Ishikawa (cell line): ENCODE data around the gene SARDH.

Experiments
- CEBPB ChIP-seq: IDR thresholded peaks from 2 replicates; pipeline ENCODE4 v1.6.1; 2012
- CREB1 ChIP-seq: IDR thresholded peaks from 2 replicates; pipeline ENCODE4 v1.6.1; 2012; ENCODE audit warnings: low read depth
- EGR1 ChIP-seq: IDR thresholded peaks from 2 replicates; pipeline ENCODE4 v1.6.1; 2012
- EP300 ChIP-seq: IDR thresholded peaks from 2 replicates; pipeline ENCODE4 v1.6.1; 2012; ENCODE audit warnings: borderline replicate concordance
- FOXM1 ChIP-seq: IDR thresholded peaks from 2 replicates; pipeline ENCODE4 v1.6.1; 2012; ENCODE audit warnings: low read depth, borderline replicate concordance
- MAX ChIP-seq: IDR thresholded peaks from 2 replicates; pipeline ENCODE4 v1.6.1; 2012
- NFIC ChIP-seq: IDR thresholded peaks from 2 replicates; pipeline ENCODE4 v1.6.1; 2012
- RAD21 ChIP-seq: IDR thresholded peaks from 2 replicates; pipeline ENCODE4 v1.6.1; 2012; ENCODE audit warnings: low read depth
- REST ChIP-seq: IDR thresholded peaks from 2 replicates; pipeline ENCODE4 v1.6.1; 2012; ENCODE audit warnings: low read depth, mild to moderate bottlenecking
- TAF1 ChIP-seq: IDR thresholded peaks from 2 replicates; pipeline ENCODE4 v1.6.1; 2012; ENCODE audit warnings: low read depth, mild to moderate bottlenecking
- TCF12 ChIP-seq: IDR thresholded peaks from 2 replicates; pipeline ENCODE4 v1.6.1; 2012; ENCODE audit warnings: low read depth
- TEAD4 ChIP-seq: IDR thresholded peaks from 2 replicates; pipeline ENCODE4 v1.6.1; 2012
- YY1 ChIP-seq: IDR thresholded peaks from 2 replicates; pipeline ENCODE4 v1.6.1; 2012; ENCODE audit warnings: low read depth
- ZBTB7A ChIP-seq: IDR thresholded peaks from 2 replicates; pipeline ENCODE4 v1.6.1; 2012; ENCODE audit warnings: low read depth
- TF ChIP-seq, protein P1 (sequence below): IDR thresholded peaks from 2 replicates; pipeline ENCODE4 v1.6.1; 2012

The SARDH gene

DNA sequence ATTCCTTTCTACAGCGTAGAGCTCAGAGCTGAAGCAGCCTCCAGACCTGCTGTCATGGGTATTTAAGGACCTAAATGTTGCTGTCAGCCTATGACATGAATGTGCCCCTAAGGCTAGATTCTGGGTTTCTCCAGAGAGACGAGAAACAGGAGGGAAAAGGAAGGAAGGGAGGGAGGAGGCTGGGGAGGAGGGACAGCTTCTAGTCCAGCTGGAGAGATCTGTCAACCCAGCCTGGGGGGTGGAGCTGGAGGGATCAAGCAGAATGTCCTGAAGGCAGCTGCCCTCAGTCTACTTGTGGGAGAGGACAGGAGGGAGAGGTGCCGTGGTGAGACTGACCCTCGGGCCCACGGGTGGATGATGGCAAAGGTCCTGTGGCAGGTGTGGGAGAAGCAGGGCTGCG, 103.1 kb downstream of the SARDH start:
- TF ChIP-seq MAX (no peak), EP300 (no peak), EGR1 (no peak), ZBTB7A (no peak), CREB1 (no peak), TCF12 (no peak), NFIC (no peak), RAD21 (no peak), TAF1 (no peak), TEAD4 (no peak)
- TF ChIP-seq, protein P1, sequence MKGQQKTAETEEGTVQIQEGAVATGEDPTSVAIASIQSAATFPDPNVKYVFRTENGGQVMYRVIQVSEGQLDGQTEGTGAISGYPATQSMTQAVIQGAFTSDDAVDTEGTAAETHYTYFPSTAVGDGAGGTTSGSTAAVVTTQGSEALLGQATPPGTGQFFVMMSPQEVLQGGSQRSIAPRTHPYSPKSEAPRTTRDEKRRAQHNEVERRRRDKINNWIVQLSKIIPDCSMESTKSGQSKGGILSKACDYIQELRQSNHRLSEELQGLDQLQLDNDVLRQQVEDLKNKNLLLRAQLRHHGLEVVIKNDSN: no peak

GRCh38 chr9:133634081-133634691, 104.0 kb downstream of the SARDH start:
- TF ChIP-seq EGR1: no peak
- no peak for TF ChIP-seq TAF1

DNA sequence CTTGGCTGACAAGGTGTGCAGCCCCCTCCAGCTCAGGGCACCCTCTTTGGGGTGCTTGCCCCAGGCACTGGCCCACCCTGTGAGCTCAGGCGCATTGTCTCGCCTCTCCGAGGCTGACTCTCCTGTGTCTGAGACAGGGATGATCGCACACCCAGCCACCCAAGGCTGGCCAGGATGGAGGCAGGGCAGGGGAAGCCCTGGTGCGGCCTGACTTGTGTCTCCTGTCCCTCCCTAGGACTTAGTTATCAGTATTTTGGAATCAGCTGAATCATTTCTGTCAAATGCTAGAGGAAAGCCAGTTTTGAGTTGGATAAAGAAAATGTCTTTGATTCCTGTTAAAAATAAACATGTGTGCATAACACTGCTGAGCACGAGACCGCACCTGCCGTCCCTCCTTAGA, 104.5 kb downstream of the SARDH start:
- no peak for TF ChIP-seq RAD21
- no peak for TF ChIP-seq TEAD4
- TF ChIP-seq ZBTB7A: no peak
- TF ChIP-seq CEBPB: no peak
- TF ChIP-seq CREB1: no peak
- TF ChIP-seq EGR1: no peak
- no peak for TF ChIP-seq MAX
- TF ChIP-seq, protein P1: no peak
- TF ChIP-seq FOXM1: no peak
- no peak for TF ChIP-seq EP300

GRCh38 chr9:133632806-133633680, 105.1 kb downstream of the SARDH start:
- TF ChIP-seq RAD21: no peak
- TF ChIP-seq EP300: no peak
- TF ChIP-seq CEBPB: no peak
- TF ChIP-seq YY1: no peak
- TF ChIP-seq, protein P1: no peak
- no peak for TF ChIP-seq MAX
- no peak for TF ChIP-seq ZBTB7A
- no peak for TF ChIP-seq FOXM1
- no peak for TF ChIP-seq TEAD4
- no peak for TF ChIP-seq TCF12
- no peak for TF ChIP-seq REST
- TF ChIP-seq NFIC: no peak
- no peak for TF ChIP-seq TAF1
- TF ChIP-seq CREB1: no peak
- TF ChIP-seq EGR1: no peak

DNA sequence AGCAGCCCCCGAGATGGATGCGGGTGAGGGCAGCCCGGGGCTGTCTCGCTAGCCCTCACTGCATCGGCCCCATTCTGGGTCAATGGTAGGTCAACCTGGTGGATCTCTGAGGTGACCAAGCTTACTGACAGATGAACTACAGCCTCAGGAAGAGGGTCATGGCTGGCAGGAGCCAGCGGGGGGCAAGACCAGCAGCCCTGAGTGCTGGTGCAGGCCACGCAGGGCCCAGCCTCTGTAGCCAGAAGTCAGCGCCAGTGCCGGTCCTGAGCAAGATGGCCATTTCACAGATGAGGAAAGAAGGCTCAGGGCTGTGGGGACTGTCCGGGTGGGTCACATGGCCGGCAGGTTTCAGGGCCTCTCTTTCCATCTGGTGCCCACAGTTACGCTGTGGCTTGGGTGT, 107.0 kb downstream of the SARDH start:
- no peak for TF ChIP-seq EGR1
- TF ChIP-seq REST: no peak
- no peak for TF ChIP-seq CEBPB
- no peak for TF ChIP-seq CREB1
- TF ChIP-seq NFIC: no peak
- no peak for TF ChIP-seq EP300
- TF ChIP-seq MAX: no peak
- TF ChIP-seq TEAD4: no peak
- TF ChIP-seq, protein P1: no peak
- TF ChIP-seq RAD21: no peak
- TF ChIP-seq ZBTB7A: no peak
- TF ChIP-seq YY1: no peak
- TF ChIP-seq TAF1: no peak
- TF ChIP-seq TCF12: no peak
- TF ChIP-seq FOXM1: no peak
